Parathyroid adenoma (tissue), 2 donors: ENCODE data around the gene CDH4.

ENCODE experiments used
- H2AFZ ChIP-seq: fragments of 300-600 bp; sonication (generic); one replicate; pipeline ENCODE4 v1.7.0; 2017; ENCODE audit warnings: antibody characterized with exemption, mild to moderate bottlenecking
- H3K27ac ChIP-seq: fragments of 300-600 bp; sonication (generic); one replicate; pipeline ENCODE4 v1.7.0; 2017
- H3K27me3 ChIP-seq: fragments of 300-600 bp; sonication (generic); one replicate; pipeline ENCODE4 v1.7.0; 2017; ENCODE audit warnings: low read length; ENCODE audit not compliant: control insufficient read depth, insufficient read depth
- H3K36me3 ChIP-seq: fragments of 300-600 bp; sonication (generic); one replicate; pipeline ENCODE4 v1.7.0; 2017; ENCODE audit warnings: low read length; ENCODE audit not compliant: control insufficient read depth, insufficient read depth
- H3K4me1 ChIP-seq: fragments of 300-600 bp; sonication (generic); one replicate; pipeline ENCODE4 v1.7.0; 2017; ENCODE audit warnings: control low read depth
- H3K4me2 ChIP-seq: fragments of 300-600 bp; sonication (generic); one replicate; pipeline ENCODE4 v1.7.0; 2017; ENCODE audit warnings: low read length
- H3K4me3 ChIP-seq: fragments of 300-600 bp; sonication (generic); one replicate; pipeline ENCODE4 v1.7.0; 2017; ENCODE audit warnings: low read depth, low read length
- H3K79me2 ChIP-seq: fragments of 300-600 bp; sonication (generic); one replicate; pipeline ENCODE4 v1.7.0; 2017; ENCODE audit warnings: control low read depth
- H3K9ac ChIP-seq: fragments of 300-600 bp; sonication (generic); one replicate; pipeline ENCODE4 v1.7.0; 2017; ENCODE audit warnings: mild to moderate bottlenecking
- H3K9me3 ChIP-seq: fragments of 300-600 bp; sonication (generic); one replicate; pipeline ENCODE4 v1.7.0; 2017; ENCODE audit warnings: low read length; ENCODE audit not compliant: control insufficient read depth
- TF ChIP-seq, protein P1 (sequence below): fragments of 300-600 bp; sonication (generic); IDR thresholded peaks from one replicate; pipeline ENCODE4 v1.7.0; 2017; ENCODE audit warnings: antibody characterized with exemption, mild to moderate bottlenecking
- donor health status: primary hyperparathyroidism.

Gene CDH4

GRCh38 chr20:61445741-61446140 lies 193.7 kb downstream of the CDH4 start:
- H3K4me2 ChIP-seq = no peak overlapping the region
- no peak overlapping the region for H3K9ac ChIP-seq
- TF ChIP-seq, protein P1, sequence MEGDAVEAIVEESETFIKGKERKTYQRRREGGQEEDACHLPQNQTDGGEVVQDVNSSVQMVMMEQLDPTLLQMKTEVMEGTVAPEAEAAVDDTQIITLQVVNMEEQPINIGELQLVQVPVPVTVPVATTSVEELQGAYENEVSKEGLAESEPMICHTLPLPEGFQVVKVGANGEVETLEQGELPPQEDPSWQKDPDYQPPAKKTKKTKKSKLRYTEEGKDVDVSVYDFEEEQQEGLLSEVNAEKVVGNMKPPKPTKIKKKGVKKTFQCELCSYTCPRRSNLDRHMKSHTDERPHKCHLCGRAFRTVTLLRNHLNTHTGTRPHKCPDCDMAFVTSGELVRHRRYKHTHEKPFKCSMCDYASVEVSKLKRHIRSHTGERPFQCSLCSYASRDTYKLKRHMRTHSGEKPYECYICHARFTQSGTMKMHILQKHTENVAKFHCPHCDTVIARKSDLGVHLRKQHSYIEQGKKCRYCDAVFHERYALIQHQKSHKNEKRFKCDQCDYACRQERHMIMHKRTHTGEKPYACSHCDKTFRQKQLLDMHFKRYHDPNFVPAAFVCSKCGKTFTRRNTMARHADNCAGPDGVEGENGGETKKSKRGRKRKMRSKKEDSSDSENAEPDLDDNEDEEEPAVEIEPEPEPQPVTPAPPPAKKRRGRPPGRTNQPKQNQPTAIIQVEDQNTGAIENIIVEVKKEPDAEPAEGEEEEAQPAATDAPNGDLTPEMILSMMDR = no peak
- H3K27ac ChIP-seq = no peak overlapping the region
- no peak overlapping the region for H3K4me3 ChIP-seq
- no peaks in the 10 kb centered on the region for H3K36me3 ChIP-seq
- peaks cover 4% of the 10 kb centered on the region for H3K27me3 ChIP-seq
- no peaks in the 10 kb centered on the region for H3K9me3 ChIP-seq
- no peak overlapping the region for H2AFZ ChIP-seq
- H3K4me1 ChIP-seq = no peaks in the 10 kb centered on the region
- no peaks in the 10 kb centered on the region for H3K79me2 ChIP-seq

DNA sequence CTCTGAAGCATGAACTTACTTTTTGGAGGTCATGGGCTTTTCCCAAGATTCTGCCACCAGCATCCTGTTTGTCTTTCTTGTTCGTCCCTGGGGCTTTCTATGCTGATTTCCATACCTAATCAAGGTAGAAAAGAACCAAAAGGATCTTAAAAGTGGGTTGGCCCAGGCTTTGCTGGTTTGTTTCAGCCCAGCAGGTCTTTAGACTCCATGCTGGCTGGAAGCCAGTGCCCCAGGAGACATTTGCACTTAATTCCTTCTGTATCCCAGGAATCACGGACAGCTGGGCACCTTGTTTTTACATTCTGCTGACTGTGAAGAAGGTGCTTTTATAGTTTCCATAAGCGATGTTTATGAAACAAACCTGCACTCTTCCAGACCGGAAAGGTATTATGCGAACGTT lies 195.9 kb downstream of the CDH4 start:
- TF ChIP-seq, protein P1 = no peak
- Histone ChIP-seq H2AFZ (no peak overlapping the region), H3K4me2 (no peak overlapping the region), H3K27me3 (peaks cover 4% of the 10 kb centered on the region), H3K36me3 (no peaks in the 10 kb centered on the region), H3K9ac (no peak overlapping the region), H3K4me3 (no peak overlapping the region), H3K27ac (no peak overlapping the region), H3K79me2 (no peaks in the 10 kb centered on the region), H3K4me1 (no peaks in the 10 kb centered on the region), H3K9me3 (no peaks in the 10 kb centered on the region)

- H2AFZ ChIP-seq = no peak overlapping the region
- H3K27ac ChIP-seq = no peak overlapping the region
- no peaks in the 10 kb centered on the region for H3K4me1 ChIP-seq
- H3K9ac ChIP-seq = no peak overlapping the region
- TF ChIP-seq, protein P1 = no peak
- no peaks in the 10 kb centered on the region for H3K79me2 ChIP-seq
- no peak overlapping the region for H3K4me3 ChIP-seq
- no peaks in the 10 kb centered on the region for H3K36me3 ChIP-seq
- H3K9me3 ChIP-seq = no peaks in the 10 kb centered on the region
- no peak overlapping the region for H3K4me2 ChIP-seq
- peaks cover 4% of the 10 kb centered on the region for H3K27me3 ChIP-seq
Measured at GRCh38 chr20:61448386-61448785, 196.3 kb downstream of the CDH4 start.

DNA sequence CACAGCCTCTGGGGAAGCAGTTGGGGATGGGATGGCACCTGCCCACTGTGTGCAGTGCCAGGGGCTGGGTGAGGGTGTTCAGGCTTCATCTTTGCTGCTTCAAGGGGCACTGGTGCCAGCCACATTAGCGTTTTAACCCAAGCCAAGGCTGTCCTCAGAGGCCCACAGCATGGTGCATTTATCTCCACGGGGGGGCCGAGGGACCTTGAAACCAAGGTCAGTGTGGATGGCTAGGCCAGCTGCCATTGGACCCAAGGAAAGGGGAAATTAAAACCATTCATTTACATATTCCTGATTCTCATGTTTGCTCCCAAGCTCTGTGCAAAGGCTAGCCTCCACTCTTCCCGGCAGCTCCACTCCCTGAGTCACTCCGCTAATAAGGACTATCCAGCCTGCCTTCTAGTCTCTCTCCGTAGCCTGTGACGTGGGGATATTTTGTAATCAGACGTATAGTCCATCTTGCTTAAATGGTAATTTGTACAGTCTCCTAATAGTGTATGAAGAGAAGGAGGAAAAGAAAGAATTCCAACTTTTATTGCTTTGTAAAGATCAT lies 197.1 kb downstream of the CDH4 start:
- no peak overlapping the region for H3K4me2 ChIP-seq
- H3K4me3 ChIP-seq = no peak overlapping the region
- H3K27me3 ChIP-seq = peaks cover 4% of the 10 kb centered on the region
- no peaks in the 10 kb centered on the region for H3K4me1 ChIP-seq
- H3K79me2 ChIP-seq = no peaks in the 10 kb centered on the region
- TF ChIP-seq, protein P1 = no peak
- H3K27ac ChIP-seq = no peak overlapping the region
- no peak overlapping the region for H3K9ac ChIP-seq
- no peak overlapping the region for H2AFZ ChIP-seq
- H3K9me3 ChIP-seq = no peaks in the 10 kb centered on the region
- H3K36me3 ChIP-seq = no peaks in the 10 kb centered on the region

DNA sequence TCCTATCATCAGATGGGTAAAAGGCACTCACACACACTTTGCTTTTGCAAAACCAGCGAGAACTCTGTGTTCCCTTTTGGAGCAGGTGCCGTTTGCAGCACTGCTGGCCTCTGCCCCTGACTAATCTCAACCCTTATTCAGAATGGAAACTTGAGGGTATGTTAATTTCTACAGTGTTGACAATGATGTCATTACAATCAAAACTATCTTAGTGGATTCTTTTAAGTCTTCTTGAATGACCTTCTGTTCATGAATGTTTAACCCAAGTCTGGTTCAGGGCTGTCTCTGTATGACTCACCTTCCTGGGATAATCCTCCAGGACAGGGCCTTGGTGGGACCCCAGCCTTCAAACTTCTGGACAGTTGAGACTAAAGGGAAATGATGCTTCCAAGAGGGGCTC lies 197.9 kb downstream of the CDH4 start:
- TF ChIP-seq, protein P1 = no peak
- H3K27me3 ChIP-seq = peaks cover 4% of the 10 kb centered on the region
- no peaks in the 10 kb centered on the region for H3K4me1 ChIP-seq
- H3K36me3 ChIP-seq = no peaks in the 10 kb centered on the region
- no peak overlapping the region for H2AFZ ChIP-seq
- no peaks in the 10 kb centered on the region for H3K79me2 ChIP-seq
- no peak overlapping the region for H3K9ac ChIP-seq
- H3K4me2 ChIP-seq = no peak overlapping the region
- H3K27ac ChIP-seq = no peak overlapping the region
- no peak overlapping the region for H3K4me3 ChIP-seq
- H3K9me3 ChIP-seq = no peaks in the 10 kb centered on the region
